ENCODE data around the gene C12orf43. TPM values are rescaled to one million over a fixed set of nuclear protein-coding genes. Genes with fewer than 3 reads are reported as not detected.
"Not testable (repeated sequence)": the region's sequence is repeated elsewhere in the genome, so short reads cannot be mapped to it uniquely, and the experiment has no call there.

C12orf43 gene
- total and polyA plus RNA-seq, 2 of the 4 experiments (the other 2 are of a cell fraction): 12.5 to 13.5 TPM

GRCh38 chr12:121047400-121047799, 31.1 kb upstream of the C12orf43 start:
- H2BK20ac ChIP-seq (ENCODE audit: low read depth, low read length); H3K4ac ChIP-seq (ENCODE audit: low read depth, low read length); H3K27ac ChIP-seq (ENCODE audit: insufficient read depth, low read length); in situ Hi-C loops (cut with MboI; ENCODE audit: low sequenced_read_pairs); H3K56ac ChIP-seq (ENCODE audit: extremely low read depth, insufficient read depth, low read length); H3K9me1 ChIP-seq (ENCODE audit: insufficient read depth, low read length); H3K4me3 ChIP-seq (ENCODE audit: insufficient read depth, low read depth, low read length); DNase-seq; H3K36me3 ChIP-seq (ENCODE audit: control insufficient read depth, insufficient read depth, low read length); H3K4me2 ChIP-seq (ENCODE audit: low read depth, low read length); H3K9ac ChIP-seq (ENCODE audit: low read depth, low read length); POLR2A ChIA-PET (ENCODE audit: unreplicated experiment); H4K8ac ChIP-seq (ENCODE audit: low read depth in 2 of 2, low read length in 2 of 2); CTCF ChIA-PET; H2BK5ac ChIP-seq (ENCODE audit: low read depth, low read length, poor library complexity, severe bottlenecking); H2AK9ac ChIP-seq (replicated peaks; ENCODE audit: low read depth, low read length, poor library complexity); H4K5ac ChIP-seq (ENCODE audit: low read depth, low read length); intact Hi-C loops (cut with micrococcal nuclease); H3K18ac ChIP-seq (ENCODE audit: low read depth, low read length); H3K9me3 ChIP-seq (ENCODE audit: control insufficient read depth, insufficient read depth, low read length); ATAC-seq (ENCODE audit: low read depth); H2AFZ ChIP-seq (replicated peaks; ENCODE audit: low read length, poor library complexity); H3K4me1 ChIP-seq (ENCODE audit: control insufficient read depth, insufficient read depth, low read length); dilution Hi-C loops (cut with HindIII; ENCODE audit: low sequenced_read_pairs, unreplicated experiment); H3K14ac ChIP-seq (replicated peaks; ENCODE audit: low read depth, low read length); BruUV-seq (replicated peaks); H3K79me1 ChIP-seq (ENCODE audit: low read depth in 1 of 2, low read length in 2 of 2); H4K20me1 ChIP-seq (ENCODE audit: insufficient read depth, low read length); H2BK15ac ChIP-seq (ENCODE audit: low read depth, low read length); H2AK5ac ChIP-seq (ENCODE audit: low read depth, low read length); H4K91ac ChIP-seq (ENCODE audit: insufficient read depth, low read depth, low read length); H3K23ac ChIP-seq (ENCODE audit: low read depth, low read length); H2BK120ac ChIP-seq (ENCODE audit: low read depth, low read length): not testable (repeated sequence)
- H3K27me3 ChIP-seq (ENCODE audit: control insufficient read depth, insufficient read depth, low read length): peaks cover 12% of the 10 kb centered on the region
- WGBS, 2 experiments (ENCODE audit: extremely low coverage in 2 of 2, insufficient read length in 1 of 2): no CpG with 5 or more reads among the region's 12 CpGs
